IPS DF 6.9 (cell line): ENCODE measurements around the gene MBD1.
"Not testable (repeated sequence)": the region's sequence is repeated elsewhere in the genome, so short reads cannot be mapped to it uniquely, and the experiment has no call there.

Experiments used
- DNase-seq: peaks from one replicate; pipeline ENCODE4 v3.0.0-alpha.2; 2013; ENCODE audit warnings: low read depth, low spot score
- H3K27ac ChIP-seq: one replicate; pipeline ENCODE4 v1.5.1; 2013; ENCODE audit warnings: low read length, control low read depth
- H3K27me3 ChIP-seq: 2 replicates; pipeline ENCODE4 v1.6.1; 2013; ENCODE audit warnings: mild to moderate bottlenecking, low read length; ENCODE audit not compliant: control insufficient read depth, insufficient read depth
- H3K36me3 ChIP-seq: 2 replicates; pipeline ENCODE4 v1.6.1; 2013; ENCODE audit warnings: low read length; ENCODE audit not compliant: control insufficient read depth, insufficient read depth
- H3K4me1 ChIP-seq: 2 replicates; pipeline ENCODE4 v1.6.1; 2013; ENCODE audit warnings: low read length; ENCODE audit not compliant: control insufficient read depth, insufficient read depth
- H3K4me3 ChIP-seq: 2 replicates; pipeline ENCODE4 v1.5.1; 2013; ENCODE audit warnings: mild to moderate bottlenecking, low read length
- H3K9me3 ChIP-seq: 2 replicates; pipeline ENCODE4 v1.6.1; 2013; ENCODE audit warnings: low read length, inconsistent platforms; ENCODE audit not compliant: control insufficient read depth, insufficient read depth
- WGBS: extraction: QIAGEN DNeasy Blood & Tissue Kit; methylation state at CpG from one replicate; pipeline ENCODE4 v1.1.7; 2013; ENCODE audit warnings: mixed read lengths, missing lambda C conversion rate; ENCODE audit not compliant: insufficient read length, insufficient coverage; 5-methylcytosine and 5-hydroxymethylcytosine counted together

Gene MBD1

DNA sequence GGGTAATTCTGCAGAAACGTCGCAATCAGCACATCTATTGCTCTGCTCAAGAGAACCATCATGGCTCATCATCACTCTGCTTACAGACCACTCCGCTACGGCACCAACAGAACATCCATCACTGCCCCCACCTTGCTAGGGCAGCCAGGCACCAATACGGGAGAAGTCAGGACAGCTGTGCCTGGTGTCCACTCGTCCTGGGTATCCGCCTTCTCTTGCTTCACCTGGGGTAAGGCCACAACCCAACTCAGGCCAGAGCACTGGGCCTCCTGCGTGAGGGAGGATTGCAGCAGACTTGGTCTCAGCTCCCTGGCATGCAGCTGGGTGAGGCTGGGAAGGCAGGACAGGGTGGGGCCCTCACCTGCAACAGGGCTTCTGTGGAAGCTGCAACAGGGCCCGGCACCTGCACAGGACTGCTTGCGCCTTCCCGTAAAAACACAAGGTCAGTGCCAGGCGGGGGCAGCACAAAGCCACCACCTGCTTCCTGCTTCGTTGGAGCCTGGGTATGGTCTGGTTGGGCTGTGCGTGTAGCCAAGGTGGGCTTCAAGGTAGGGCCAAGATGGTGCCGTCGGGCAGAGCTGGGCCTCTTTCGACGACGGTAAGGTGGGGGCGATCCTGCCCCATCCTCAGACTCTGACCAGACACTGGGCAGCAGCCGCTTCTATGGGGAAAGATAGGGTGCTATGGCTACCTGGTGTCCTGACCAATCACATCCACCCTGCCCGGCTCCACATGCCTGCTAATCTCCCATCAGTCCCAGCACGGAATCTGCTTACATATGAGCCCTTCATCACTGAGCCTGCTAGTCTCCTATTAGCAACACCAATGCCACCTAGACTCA lies 7.9 kb downstream of the MBD1 start:
- peaks cover 45% of the 10 kb centered on the region for H3K36me3 ChIP-seq
- no peak for DNase-seq

GRCh38 chr18:50272568-50272967 lies 8.8 kb downstream of the MBD1 start:
- no peak overlapping the region for H3K4me3 ChIP-seq
- H3K4me1 ChIP-seq, result no peaks in the 10 kb centered on the region
- no peak overlapping the region for H3K27ac ChIP-seq
- peaks cover 45% of the 10 kb centered on the region for H3K36me3 ChIP-seq
- DNase-seq, result no peak
- no peaks in the 10 kb centered on the region for H3K27me3 ChIP-seq
- H3K9me3 ChIP-seq, result no peaks in the 10 kb centered on the region
- no CpG with 5 or more reads among the region's 5 CpGs for WGBS

More for the DNA sequence above, 7.9 kb downstream of the MBD1 start:
- H3K4me3 ChIP-seq, result no peak overlapping the region
- no peaks in the 10 kb centered on the region for H3K27me3 ChIP-seq
- no peaks in the 10 kb centered on the region for H3K4me1 ChIP-seq
- H3K9me3 ChIP-seq, result no peaks in the 10 kb centered on the region
- H3K27ac ChIP-seq, result no peak overlapping the region
- no CpG with 5 or more reads among the region's 23 CpGs for WGBS

GRCh38 chr18:50268022-50268747 lies 13.1 kb downstream of the MBD1 start:
- no CpG with 5 or more reads among the region's 56 CpGs for WGBS
- H3K27me3 ChIP-seq, result no peaks in the 10 kb centered on the region
- peaks cover 12% of the 10 kb centered on the region for H3K36me3 ChIP-seq
- H3K4me1 ChIP-seq, result no peaks in the 10 kb centered on the region
- peak overlapping the region; percentile 74; the same call in 1 of the 2 replicates for H3K4me3 ChIP-seq
- no peak overlapping the region for H3K27ac ChIP-seq
- H3K9me3 ChIP-seq, result no peaks in the 10 kb centered on the region
- DNase-seq, result peak; percentile 78

DNA sequence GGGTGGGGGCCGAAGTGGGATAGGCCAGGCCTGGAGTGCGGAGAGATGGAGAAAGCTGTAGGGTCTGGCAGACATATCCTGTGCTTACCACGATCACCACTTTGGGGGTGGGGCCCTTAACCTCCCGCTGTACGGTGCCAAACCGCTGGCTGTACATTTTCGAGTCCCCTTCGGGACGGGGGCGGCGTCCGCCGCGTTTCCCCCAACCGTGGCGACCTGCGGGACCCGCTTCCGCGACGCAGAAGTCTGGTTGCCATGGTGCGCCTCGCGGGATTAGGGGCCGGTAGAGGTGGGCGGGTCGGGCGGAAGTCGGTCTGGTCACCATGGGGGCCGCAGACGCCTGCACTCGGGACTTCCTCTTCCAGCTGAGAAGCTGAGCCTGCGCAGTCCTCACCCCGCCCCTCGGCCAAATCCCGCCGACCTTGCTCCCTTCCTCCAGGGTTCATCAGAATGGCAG lies 15.0 kb downstream of the MBD1 start, which contains the start of gene CFAP53:
CFAP53 (minus strand) TSS at position 248 of the 457 bp plus-strand sequence; CDS start at position 157, 91 bp downstream.
- Histone ChIP-seq H3K36me3 (no peaks in the 10 kb centered on the region), H3K27me3 (no peaks in the 10 kb centered on the region), H3K4me3 (peak within 1 kb of the TSS; percentile 77; the same call in 1 of the 2 replicates), H3K9me3 (no peaks in the 10 kb centered on the region), H3K4me1 (no peaks in the 10 kb centered on the region), H3K27ac (no peak within 1 kb of the TSS)
- DNase-seq, result no peak
- no CpG with 5 or more reads among the region's 37 CpGs for WGBS

- no peaks in the 10 kb centered on the region for H3K4me1 ChIP-seq
- no peak for DNase-seq
- no peaks in the 10 kb centered on the region for H3K36me3 ChIP-seq
- H3K27ac ChIP-seq, result no peak overlapping the region
- no peaks in the 10 kb centered on the region for H3K27me3 ChIP-seq
- no peak overlapping the region for H3K4me3 ChIP-seq
- no peaks in the 10 kb centered on the region for H3K9me3 ChIP-seq
Measured at GRCh38 chr18:50262977-50263376, 18.3 kb downstream of the MBD1 start.

DNA sequence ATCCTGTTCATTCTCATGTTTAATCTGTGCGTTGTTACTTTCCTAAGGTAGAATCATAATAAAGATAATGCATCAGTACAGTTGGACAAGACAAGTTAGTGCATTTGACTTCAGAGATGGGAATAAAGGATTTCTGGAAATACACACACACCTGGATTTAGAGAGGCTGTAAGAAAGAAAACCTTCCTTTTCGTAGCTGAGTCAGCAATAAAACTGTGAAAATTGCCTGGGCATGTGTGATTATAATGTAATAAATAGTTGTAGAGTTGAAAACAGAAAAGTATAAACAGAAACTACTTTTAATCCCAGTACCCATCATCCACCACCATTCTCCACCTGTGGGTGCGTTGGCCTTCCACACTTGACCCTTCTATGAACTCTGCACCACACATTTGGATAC lies 30.4 kb downstream of the MBD1 start:
- Histone ChIP-seq H3K27ac (no peak overlapping the region), H3K4me1 (peaks cover 2% of the 10 kb centered on the region), H3K36me3 (no peaks in the 10 kb centered on the region), H3K27me3 (no peaks in the 10 kb centered on the region), H3K4me3 (no peak overlapping the region), H3K9me3 (no peaks in the 10 kb centered on the region)
- no CpG with 5 or more reads among the region's 3 CpGs for WGBS
- DNase-seq, result no peak

DNA sequence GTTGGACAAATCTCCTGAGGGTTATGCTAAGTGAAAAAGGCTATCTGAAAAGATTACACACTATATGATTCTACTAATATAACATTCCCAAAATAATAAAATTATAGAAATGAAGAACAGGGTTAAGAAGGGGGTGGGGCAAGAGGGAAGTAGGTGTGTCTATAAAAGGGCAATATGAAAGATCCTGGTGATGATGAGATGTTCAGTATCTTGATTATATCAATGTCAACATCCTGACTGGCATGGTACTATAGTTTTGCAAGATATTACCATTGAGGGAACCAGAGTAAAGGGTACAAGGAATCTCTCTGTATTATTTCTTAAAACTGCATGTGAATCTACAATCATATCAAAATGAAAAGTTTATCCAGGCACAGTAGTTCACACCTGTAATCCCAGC lies 31.7 kb downstream of the MBD1 start:
- Histone ChIP-seq H3K4me3 (no peak overlapping the region), H3K9me3 (no peaks in the 10 kb centered on the region), H3K27me3 (no peaks in the 10 kb centered on the region), H3K27ac (no peak overlapping the region), H3K36me3 (no peaks in the 10 kb centered on the region), H3K4me1 (peaks cover 2% of the 10 kb centered on the region)
- no peak for DNase-seq

GRCh38 chr18:50247561-50247960 lies 33.8 kb downstream of the MBD1 start:
- Histone ChIP-seq H3K9me3 (no peaks in the 10 kb centered on the region), H3K4me1 (peaks cover 2% of the 10 kb centered on the region), H3K4me3 (no peak overlapping the region), H3K27ac (no peak overlapping the region), H3K36me3 (no peaks in the 10 kb centered on the region), H3K27me3 (no peaks in the 10 kb centered on the region)
- no peak for DNase-seq

DNA sequence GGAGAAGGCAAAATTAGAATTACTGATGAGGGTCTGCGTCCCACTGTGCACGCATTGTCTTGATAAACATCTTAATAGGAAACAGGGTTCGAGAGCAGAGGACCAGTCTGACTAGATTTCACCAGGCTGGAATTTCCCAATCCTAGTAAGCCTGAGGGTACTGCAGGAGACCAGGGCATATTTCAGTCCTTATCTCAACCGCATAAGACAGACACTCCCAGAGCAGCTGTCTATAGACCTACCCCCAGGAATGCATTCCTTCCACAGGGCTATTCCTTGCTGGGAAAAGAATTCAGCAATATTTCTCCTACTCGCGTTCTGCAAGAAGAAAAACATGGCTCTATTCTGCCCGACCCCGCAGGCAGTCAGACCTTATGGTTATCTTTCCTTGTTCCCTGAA lies 39.6 kb downstream of the MBD1 start:
- not testable (repeated sequence) for DNase-seq, H3K4me1 ChIP-seq, H3K27ac ChIP-seq, H3K4me3 ChIP-seq, H3K27me3 ChIP-seq, H3K36me3 ChIP-seq, H3K9me3 ChIP-seq
- no CpG with 5 or more reads among the region's 8 CpGs for WGBS

GRCh38 chr18:50240080-50240563 lies 41.2 kb downstream of the MBD1 start:
- no peaks in the 10 kb centered on the region for H3K4me1 ChIP-seq
- DNase-seq, result no peak

More at GRCh38 chr18:50240080-50240563, 41.2 kb downstream of the MBD1 start:
- no peak overlapping the region for H3K27ac ChIP-seq
- no peaks in the 10 kb centered on the region for H3K27me3 ChIP-seq
- no peaks in the 10 kb centered on the region for H3K9me3 ChIP-seq
- no CpG with 5 or more reads among the region's 3 CpGs for whole genome bisulfite sequencing
- no peak overlapping the region for H3K4me3 ChIP-seq
- no peaks in the 10 kb centered on the region for H3K36me3 ChIP-seq
